GM19035 (cell line): Measurements from ENCODE around the gene SARDH.
"Not testable (repeated sequence)": the region's sequence is repeated elsewhere in the genome, so short reads cannot be mapped to it uniquely, and the experiment has no call there.

Experiments
- ATAC-seq: cut with Tn5 transposase; IDR thresholded peaks from one replicate; pipeline ENCODE4 v1.9.1; 2021; ENCODE audit not compliant: unreplicated experiment

The SARDH gene

GRCh38 chr9:133687856-133688761 lies 50.0 kb downstream of the SARDH start:
- ATAC-seq: no peak

GRCh38 chr9:133686642-133687575 lies 51.2 kb downstream of the SARDH start:
- no peak for ATAC-seq

GRCh38 chr9:133685653-133686609 lies 52.2 kb downstream of the SARDH start:
- ATAC-seq: no peak

DNA sequence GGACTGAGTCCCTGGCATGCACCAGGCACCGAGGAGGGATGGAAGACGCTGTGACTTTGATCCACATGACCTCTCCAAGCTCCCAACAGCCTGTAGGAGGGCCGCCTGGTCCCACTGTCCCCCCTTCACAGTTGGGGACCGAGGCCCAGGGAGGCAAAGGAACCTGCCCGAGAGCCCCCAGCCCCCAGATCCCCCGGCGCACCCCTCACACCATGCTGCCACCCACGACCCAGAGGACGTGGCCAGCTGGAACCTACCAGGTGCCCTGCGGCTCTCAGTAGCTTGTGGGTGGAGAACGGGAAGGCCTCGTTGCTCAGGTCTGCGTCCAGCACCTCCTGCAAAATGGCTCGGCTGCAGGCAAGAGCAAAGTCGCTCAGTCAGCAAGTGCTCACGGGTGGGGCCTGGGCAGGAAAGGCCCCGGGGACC lies 53.2 kb downstream of the SARDH start:
- ATAC-seq: no peak

DNA sequence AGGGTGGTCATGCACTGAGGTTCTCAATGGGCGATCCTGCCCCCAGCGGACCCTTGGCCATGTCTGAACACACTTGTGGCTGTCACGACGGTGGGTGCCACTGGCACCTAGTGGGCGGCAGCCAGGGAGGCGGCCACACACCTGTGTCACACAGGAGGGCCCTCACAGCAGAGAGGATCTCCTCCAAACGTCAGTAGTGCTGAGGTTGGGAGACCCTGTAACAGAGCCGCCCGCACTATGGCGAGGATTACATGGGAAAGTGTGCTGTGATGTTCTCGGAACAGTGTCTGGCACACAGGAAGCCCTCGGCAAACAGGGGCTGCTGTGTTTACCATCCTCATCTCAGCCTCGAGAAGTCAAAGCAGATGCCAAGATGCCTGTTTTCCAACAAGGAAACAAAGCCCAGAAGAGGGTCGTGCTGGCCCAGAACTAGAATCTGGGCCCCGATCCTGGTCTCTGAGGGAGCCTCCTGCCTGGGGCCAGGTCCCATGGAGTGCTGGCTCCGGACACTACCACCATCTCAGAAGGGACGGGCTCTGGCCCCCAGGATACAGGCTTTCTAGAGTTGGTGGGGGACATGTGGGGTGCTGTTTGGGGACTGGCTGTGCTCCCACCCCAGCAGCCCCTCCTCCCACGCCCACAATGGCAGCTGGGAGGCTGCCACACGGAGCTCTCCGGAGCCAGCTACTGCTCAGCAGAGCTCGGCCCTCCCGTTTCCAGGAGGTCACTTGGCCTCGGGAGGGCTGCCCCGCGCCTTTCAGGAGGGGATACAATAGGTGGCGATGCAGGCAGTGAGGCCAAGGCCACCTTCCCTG lies 53.8 kb downstream of the SARDH start:
- no peak for ATAC-seq

- ATAC-seq: no peak
Observed at GRCh38 chr9:133683586-133684120, 54.5 kb downstream of the SARDH start.

- ATAC-seq: no peak
Observed at GRCh38 chr9:133682818-133683585, 55.1 kb downstream of the SARDH start.

GRCh38 chr9:133681658-133682306 lies 56.4 kb downstream of the SARDH start:
- ATAC-seq: no peak

GRCh38 chr9:133680976-133681657 lies 57.0 kb downstream of the SARDH start:
- no peak for ATAC-seq

- ATAC-seq: no peak
Observed at GRCh38 chr9:133680250-133680975, 57.7 kb downstream of the SARDH start.

GRCh38 chr9:133679466-133680061 lies 58.6 kb downstream of the SARDH start:
- ATAC-seq: no peak

DNA sequence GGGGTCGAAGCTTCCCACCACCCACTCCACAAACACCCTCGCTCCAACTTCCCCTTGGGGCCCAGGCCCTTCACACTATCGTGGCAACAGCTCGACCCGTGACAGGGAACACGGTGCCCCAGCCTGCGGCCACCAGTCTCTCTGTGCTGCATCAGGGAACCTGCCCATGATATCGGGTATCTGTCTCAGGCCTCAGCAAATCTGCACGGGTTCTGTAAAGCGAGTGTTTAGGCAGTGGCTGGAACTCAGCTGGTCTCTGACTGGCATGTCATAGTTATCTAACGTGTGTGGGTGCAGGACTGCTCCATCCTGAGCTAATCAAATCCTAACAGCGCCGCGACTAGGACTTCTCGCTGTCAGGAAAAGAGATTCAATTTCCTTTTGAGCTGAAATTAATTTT lies 59.1 kb downstream of the SARDH start:
- no peak for ATAC-seq

- no peak for ATAC-seq
Observed at GRCh38 chr9:133677126-133678010, 60.8 kb downstream of the SARDH start.

- no peak for ATAC-seq
Observed at GRCh38 chr9:133676450-133676849, 61.7 kb downstream of the SARDH start.

DNA sequence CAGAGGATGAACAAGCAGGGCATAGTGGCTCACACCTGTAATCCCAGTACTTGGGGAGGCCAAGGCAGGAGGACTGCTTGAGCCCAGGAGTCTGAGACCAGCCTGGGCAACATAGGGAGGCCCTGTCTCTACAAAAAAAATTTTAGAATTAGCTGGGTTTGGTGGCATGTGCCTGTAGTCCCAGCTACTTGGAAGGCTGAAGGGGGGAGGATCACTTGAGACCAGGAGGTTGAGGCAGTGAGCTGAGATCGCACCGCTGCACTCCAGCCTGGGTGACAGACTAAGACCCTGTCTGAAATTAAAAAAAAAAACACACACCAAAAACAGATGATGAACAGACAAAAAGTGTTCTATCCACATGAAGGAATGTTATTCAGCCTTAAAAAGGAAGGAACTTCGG lies 62.4 kb downstream of the SARDH start:
- ATAC-seq: not testable (repeated sequence)

GRCh38 chr9:133674091-133674490 lies 64.1 kb downstream of the SARDH start:
- ATAC-seq: no peak
